GM19043 (cell line): ENCODE measurements around the gene CMC1.

Source experiments
- ATAC-seq: cut with Tn5 transposase; IDR thresholded peaks from one replicate; pipeline ENCODE4 v1.9.1; 2021; ENCODE audit warnings: low read depth; ENCODE audit not compliant: unreplicated experiment

CMC1 gene

DNA sequence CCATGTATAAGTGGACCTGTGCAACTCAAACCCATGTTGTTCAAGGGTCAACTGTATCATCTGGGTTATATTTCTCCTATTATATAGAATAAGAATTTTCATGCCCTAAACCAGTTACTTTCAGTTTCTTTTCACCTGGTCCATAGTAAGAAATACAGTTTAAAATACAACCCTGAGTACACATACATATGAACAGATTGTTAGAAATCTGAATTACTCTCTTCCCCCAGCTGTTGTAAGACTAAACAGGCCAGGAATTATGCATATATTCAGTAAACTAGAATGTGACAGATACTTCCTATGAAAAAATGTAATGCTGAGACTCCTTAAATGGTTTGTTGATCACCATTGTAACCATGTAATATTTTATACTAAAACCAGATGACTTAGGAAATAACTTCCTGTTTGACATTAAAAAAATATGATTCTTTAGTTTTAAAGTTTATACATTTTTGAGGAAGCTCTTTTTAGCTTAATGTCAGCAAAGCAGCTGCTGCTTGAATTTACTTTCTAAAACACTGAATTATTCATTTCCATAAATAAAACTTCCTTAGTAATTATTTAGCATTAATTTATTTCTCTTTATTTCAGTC is 54.6 kb downstream of the CMC1 start:
- ATAC-seq = no peak

GRCh38 chr3:28299705-28300104 is 58.3 kb downstream of the CMC1 start:
- ATAC-seq = no peak

DNA sequence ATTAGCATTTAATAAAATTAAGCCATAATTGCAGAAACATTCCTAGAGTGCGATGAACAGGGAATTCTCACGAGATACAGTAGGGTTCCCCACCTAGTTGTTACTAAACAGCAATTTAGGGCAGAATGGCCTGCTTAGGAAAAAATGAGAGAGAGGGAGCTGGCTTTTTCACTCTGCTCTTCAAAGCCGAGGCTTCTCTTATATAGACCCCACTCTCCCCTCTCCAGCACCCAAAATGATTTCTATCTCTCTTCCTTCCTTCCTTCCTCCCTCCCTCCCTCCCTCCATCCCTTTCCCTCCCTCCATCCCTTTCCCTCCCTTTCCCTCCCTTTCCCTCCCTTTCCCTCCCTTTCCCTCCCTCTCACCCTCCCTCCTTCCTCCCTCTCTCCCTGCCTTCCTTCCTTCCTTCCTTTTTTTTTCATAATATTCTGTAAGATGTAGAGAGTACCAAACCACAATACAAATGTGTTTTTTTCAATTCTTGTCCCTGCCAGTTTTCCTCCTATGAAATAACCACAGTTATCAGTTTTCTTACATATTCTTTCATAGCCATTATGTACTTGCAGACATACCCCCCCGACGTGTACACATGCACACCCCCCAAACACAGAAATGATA is 59.0 kb downstream of the CMC1 start:
- no peak for ATAC-seq

- ATAC-seq = no peak
These were observed 60.3 kb downstream of the CMC1 start for GRCh38 chr3:28301688-28302087.

DNA sequence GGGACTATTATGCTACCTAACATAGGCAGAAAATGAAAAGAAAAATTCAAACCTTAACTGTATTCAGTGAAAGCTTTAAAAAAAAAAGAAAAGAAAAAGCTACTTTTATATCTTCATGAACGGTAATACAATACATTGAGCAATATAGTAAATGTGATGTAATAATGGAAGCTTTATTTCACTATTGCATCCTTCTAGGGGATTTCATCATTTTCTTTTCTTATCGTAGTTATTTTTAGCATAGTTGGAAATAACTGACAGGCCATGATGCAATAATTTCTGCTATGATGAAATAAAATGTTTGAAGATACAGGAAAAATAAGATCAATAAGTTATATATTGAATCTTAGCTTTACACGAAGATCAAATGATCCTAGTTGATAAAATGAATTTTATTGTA is 66.8 kb downstream of the CMC1 start:
- no peak for ATAC-seq

DNA sequence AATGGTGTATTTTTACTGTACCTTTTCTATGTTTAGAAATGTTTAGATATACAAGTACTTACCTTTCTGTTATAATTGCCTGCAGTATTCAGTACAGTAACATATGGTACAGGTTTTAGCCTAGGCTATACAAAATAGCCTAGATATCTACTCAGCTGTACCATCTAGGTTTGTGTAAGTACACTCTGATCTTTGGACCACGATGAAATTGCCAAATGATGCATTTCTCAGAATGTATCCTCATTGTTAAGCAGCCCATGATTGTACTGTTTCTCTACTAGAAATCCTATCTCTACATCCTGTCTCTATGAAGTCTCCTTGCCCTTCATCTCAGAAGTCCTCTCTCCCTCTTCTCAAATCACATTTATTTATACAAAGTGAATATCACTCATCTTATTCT is 74.3 kb downstream of the CMC1 start:
- ATAC-seq = no peak

- no peak for ATAC-seq
These were observed 74.8 kb downstream of the CMC1 start for GRCh38 chr3:28316226-28316625.

DNA sequence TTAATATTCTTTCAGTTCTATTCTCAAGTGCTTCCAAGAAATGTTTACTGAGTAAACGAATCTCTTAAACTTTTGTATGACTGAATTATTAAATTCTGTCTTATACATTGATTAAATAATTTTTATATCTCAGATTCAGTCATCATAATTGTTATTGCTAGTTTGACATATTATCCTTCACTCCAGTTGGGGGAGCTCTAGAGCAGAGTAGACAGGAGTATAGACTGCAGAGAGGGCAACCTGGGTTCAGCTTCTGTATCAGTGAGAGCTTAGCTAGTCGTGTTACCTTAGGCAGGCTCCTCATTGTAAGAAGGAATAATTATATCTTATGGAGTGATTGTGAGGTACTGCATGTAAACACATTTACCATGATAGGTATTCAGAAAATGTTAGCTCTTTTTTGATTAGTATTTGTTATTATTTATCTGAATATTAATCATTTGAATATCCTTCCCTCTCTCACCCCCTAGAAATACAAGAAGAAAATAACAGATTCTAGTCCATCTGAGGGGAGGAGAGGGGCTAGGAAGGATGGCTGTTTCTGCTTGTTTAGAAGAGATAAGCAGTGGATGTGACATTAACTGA is 76.1 kb downstream of the CMC1 start:
- ATAC-seq = peak; percentile 75

- no peak for ATAC-seq
These were observed 79.6 kb downstream of the CMC1 start for GRCh38 chr3:28320981-28321380.

GRCh38 chr3:28322464-28322863 is 81.0 kb downstream of the CMC1 start:
- ATAC-seq = no peak

DNA sequence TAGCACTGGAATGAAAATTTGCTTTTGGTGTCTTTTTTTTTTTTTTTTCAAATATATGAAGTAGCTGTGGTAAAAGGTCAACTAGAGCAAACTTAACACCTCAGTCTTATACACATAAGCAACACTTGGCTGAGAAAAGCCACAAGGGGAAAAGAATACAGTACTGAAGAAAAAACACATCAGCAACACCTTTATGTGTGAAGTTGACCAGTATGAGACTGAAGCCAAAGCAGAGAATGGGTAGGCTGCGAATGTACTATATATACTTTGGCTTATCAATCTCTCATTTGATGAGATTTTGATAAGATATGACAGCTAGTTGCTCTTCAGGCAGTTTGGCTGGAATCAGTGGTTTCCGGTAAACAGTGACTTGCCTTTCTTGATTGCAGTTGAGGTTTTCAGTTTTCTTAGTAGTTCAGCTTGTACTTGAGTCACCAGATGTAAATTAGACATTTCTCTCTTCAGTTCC is 85.1 kb downstream of the CMC1 start:
- peak; percentile 73 for ATAC-seq

DNA sequence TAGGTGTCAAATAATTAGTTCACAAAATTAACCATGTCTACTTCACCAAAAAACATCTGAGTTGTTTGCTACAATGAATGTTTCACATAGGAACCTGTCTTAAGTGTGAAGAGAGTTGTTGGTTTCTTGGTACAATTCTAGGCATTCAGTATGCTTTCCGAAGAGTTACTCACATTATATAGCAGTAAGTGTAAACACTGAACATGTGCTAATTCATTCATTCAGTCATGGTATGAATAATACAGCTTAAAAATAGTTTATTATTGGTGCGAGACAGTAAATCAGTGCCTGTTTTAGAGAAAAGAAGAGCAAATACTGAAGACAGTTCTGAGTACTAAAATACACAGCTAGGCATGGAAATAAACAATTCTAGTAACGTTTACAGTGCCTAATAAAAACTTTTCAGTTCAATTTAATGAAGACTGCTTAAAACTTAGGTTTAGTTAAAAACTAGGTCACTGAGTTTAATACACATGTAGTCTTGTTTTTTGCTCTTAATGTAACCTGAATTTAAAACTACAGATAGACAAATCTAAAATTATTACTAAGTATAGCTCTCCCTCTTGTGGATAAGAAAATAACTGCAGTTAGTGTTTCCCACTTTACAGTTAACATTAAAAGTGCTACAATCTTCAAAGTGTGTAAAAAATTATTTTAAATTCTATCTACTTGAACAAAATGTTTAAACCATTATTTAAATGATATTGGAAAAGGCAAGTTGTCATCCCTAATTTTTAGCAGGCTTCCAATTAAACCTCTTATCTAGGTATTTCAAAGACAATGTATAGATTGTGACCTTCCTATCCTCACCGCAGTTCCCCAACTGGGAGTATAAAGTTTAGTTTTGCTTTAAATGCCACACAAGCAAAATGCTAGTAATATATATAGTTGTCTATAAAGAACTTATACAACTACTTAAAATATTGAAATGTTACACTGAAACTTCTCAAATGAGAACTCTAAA is 87.1 kb downstream of the CMC1 start:
- peak; percentile 30 for ATAC-seq

GRCh38 chr3:28334552-28334951 is 93.1 kb downstream of the CMC1 start:
- no peak for ATAC-seq

GRCh38 chr3:28335246-28335645 is 93.8 kb downstream of the CMC1 start:
- ATAC-seq = no peak

DNA sequence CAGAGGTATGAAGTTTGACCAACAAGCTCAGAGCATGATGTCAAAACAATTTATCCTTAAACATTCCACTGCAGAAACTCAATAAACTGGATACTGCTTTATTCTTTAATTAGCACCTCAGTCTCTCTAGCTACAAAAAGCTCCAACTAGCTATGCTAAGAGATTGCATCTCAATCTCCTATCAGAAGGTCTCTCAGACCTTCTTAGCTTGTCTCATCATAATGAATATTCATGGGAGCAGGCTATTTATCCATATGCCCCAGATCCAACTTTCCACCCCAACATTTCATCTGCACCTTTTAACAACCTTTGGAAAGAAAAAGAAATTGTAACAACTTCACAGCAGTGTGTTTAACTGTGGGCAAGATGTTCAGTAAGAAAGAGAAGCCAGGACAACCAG is 95.8 kb downstream of the CMC1 start:
- no peak for ATAC-seq

GRCh38 chr3:28343144-28343543 is 101.7 kb downstream of the CMC1 start:
- ATAC-seq = no peak

DNA sequence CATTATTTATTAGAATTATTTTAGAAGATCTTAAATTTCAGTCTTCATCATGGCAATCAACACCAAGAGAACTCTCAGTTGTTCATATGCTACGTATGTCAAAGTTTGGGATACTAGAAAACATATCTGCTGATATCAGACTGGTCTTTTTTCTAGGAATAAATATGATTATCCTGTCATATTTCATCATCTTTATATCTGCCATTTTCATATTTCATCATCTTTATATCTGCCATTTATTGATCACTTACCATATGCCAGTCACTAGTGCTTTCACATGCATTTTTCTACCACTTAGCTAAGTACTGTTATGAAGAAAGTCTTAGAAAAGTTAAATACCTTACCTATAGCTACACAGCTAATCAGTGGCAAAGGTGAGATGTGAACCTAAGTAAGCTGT is 104.3 kb downstream of the CMC1 start:
- no peak for ATAC-seq

DNA sequence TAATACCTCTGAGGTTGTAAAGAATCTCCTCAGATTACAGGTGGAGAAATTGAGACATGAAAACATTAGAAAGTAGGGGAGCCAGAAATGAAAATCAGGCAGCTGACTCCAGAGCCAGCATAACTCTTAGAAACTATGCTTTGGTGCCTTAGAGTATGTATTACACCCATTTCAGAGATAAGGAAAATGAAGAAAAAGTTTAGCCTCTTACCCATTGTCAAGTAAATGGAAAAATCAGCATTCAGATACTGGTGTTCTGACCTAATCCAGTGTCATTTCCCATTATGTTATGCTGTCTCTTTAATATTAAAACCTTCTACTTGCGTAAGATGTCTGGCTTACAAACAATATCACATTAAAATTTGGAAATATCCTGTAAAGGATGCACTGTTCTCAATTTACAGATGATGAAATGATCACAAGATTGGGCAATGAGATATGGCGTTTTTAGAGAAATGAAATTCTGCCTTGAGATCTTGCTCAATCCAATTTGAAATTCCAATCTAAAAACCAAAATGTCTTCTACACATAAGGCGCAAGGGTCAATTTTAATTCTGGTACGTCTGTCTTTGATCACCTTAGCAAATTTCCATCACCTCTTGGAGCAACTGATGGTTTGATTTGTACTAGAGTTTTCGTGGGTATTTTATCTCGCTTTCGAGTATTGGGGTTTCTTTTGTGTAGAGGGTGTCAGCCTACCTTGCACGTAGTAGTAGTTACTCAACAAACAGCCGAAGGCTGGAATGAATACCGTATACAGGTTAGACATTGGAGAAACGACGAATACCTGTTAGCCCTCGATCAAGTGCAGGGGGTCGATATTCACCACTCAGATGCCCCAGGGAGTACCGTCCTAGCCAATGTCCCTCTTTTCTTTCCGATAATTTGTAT is 106.2 kb downstream of the CMC1 start:
- ATAC-seq = no peak

- ATAC-seq = no peak
These were observed 106.8 kb downstream of the CMC1 start for GRCh38 chr3:28348265-28348628.
